Esophagus squamous epithelium (tissue), 5 donors: ENCODE data around the gene LMAN1L. TPM values are rescaled to one million over a fixed set of nuclear protein-coding genes. Genes with fewer than 3 reads are reported as not detected.

Source experiments
- DNase-seq: peaks from one replicate; lab custom pipeline; 2025; lab: John Stamatoyannopoulos, UW
- H3K27ac ChIP-seq, 4 donors: fragments of 200-600 bp; sonication (generic); one replicate each; pipeline ENCODE4 v1.5.1; 2016 to 2019; ENCODE audit warnings: mild to moderate bottlenecking in 1 of 4
- H3K27me3 ChIP-seq, 4 donors: fragments of 200-600 bp; sonication (generic); 1 replicate in 3 of 4; 2 replicates in 1 of 4; pipeline versions ENCODE4 v1.5.1 to v1.6.0; 2017 to 2021; ENCODE audit warnings: antibody characterized with exemption in 1 of 4
- H3K36me3 ChIP-seq, 3 donors: fragments of 200-600 bp; sonication (generic); one replicate each; pipeline ENCODE4 v1.5.1; 2016 to 2019
- H3K4me1 ChIP-seq, 3 donors: fragments of 200-600 bp; sonication (generic); one replicate each; pipeline ENCODE4 v1.5.1; 2017 to 2019
- H3K4me3 ChIP-seq, 4 donors: fragments of 200-600 bp; sonication (generic); 1 replicate in 3 of 4; 2 replicates in 1 of 4; pipeline ENCODE4 v1.5.1; 2016 to 2019; ENCODE audit warnings: mild to moderate bottlenecking in 2 of 4, moderate library complexity in 1 of 4
- H3K9me3 ChIP-seq, 3 donors: fragments of 200-600 bp; sonication (generic); one replicate each; pipeline ENCODE4 v1.5.1; 2016 to 2019
- POLR2A ChIP-seq, 4 donors: fragments of 450-650 bp; IDR thresholded peaks; one replicate each; pipeline ENCODE4 v1.6.1; 2017; ENCODE audit warnings: antibody characterized with exemption in 4 of 4, mild to moderate bottlenecking in 4 of 4, moderate library complexity in 3 of 4
- WGBS, 2 donors: methylation state at CpG; one replicate each; pipeline ENCODE4 v1.1.5; 2018; 5-methylcytosine and 5-hydroxymethylcytosine counted together
- intact Hi-C: fragments of 100-400 bp; cut with DNase I; formaldehyde crosslinking; loops from one replicate; pipeline ENCODE4 v1.15.0; 2022
- total RNA-seq, 4 donors: library from RNA; depleted of rRNA; stranded (reverse); fragments of >200 nt; gene quantifications; one replicate each; pipeline ENCODE4 v1.1.0, GENCODE V29; 2016
- TF ChIP-seq, protein P1 (sequence below), 6 experiments: fragments of 450-650 bp in 4 of 6; fragments of 200-600 bp in 2 of 6; sonication (generic) in 2 of 6; IDR thresholded peaks; one replicate each; pipeline ENCODE4 v1.5.1; 2016 to 2019; ENCODE audit warnings: antibody characterized with exemption in 6 of 6, mild to moderate bottlenecking in 4 of 6, moderate library complexity in 4 of 6
- donor health status: DM: yes; HTN: yes; CAD: no.

LMAN1L gene
- total RNA-seq, 4 donors from 2014 or later: 0.18 TPM; not detected in 3

- intact Hi-C loops: no loop called here
- Histone ChIP-seq H3K36me3 (no peaks in the 10 kb centered on the region), H3K4me3 (no peak overlapping the region), H3K27ac (peak overlapping the region in 3 of 4 donors; percentile 9 to 99 (median 95)), H3K27me3 (no peaks in the 10 kb centered on the region), H3K4me1 (peaks cover 32 to 92% (median 65%) of the 10 kb centered on the region in 3 donors), H3K9me3 (no peaks in the 10 kb centered on the region)
- no peak for DNase-seq
- 82 to 95% methylated on average over 3 to 5 of the region's 5 CpGs for WGBS, 2 donors
- TF ChIP-seq POLR2A (IDR thresholded peaks at IDR 0.05): no peak
- TF ChIP-seq, protein P1, sequence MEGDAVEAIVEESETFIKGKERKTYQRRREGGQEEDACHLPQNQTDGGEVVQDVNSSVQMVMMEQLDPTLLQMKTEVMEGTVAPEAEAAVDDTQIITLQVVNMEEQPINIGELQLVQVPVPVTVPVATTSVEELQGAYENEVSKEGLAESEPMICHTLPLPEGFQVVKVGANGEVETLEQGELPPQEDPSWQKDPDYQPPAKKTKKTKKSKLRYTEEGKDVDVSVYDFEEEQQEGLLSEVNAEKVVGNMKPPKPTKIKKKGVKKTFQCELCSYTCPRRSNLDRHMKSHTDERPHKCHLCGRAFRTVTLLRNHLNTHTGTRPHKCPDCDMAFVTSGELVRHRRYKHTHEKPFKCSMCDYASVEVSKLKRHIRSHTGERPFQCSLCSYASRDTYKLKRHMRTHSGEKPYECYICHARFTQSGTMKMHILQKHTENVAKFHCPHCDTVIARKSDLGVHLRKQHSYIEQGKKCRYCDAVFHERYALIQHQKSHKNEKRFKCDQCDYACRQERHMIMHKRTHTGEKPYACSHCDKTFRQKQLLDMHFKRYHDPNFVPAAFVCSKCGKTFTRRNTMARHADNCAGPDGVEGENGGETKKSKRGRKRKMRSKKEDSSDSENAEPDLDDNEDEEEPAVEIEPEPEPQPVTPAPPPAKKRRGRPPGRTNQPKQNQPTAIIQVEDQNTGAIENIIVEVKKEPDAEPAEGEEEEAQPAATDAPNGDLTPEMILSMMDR (IDR thresholded peaks at IDR 0.05): no peak
Measured at GRCh38 chr15:74778599-74778970, 34.0 kb upstream of the LMAN1L start.

GRCh38 chr15:74779162-74779648 lies 33.4 kb upstream of the LMAN1L start:
- H3K9me3 ChIP-seq: no peaks in the 10 kb centered on the region
- H3K27ac ChIP-seq: peak overlapping the region; percentile 12 to 99 (median 96)
- no peak for DNase-seq
- H3K4me1 ChIP-seq: peaks cover 38 to 92% (median 66%) of the 10 kb centered on the region in 3 donors
- TF ChIP-seq, protein P1 (IDR thresholded peaks at IDR 0.05): no peak
- TF ChIP-seq POLR2A (IDR thresholded peaks at IDR 0.05): no peak
- no peaks in the 10 kb centered on the region for H3K27me3 ChIP-seq
- H3K4me3 ChIP-seq: no peak overlapping the region
- no peaks in the 10 kb centered on the region for H3K36me3 ChIP-seq
- WGBS, 2 donors: 62 to 87% methylated on average over 7 of the region's 7 CpGs
- intact Hi-C loops: no loop called here

DNA sequence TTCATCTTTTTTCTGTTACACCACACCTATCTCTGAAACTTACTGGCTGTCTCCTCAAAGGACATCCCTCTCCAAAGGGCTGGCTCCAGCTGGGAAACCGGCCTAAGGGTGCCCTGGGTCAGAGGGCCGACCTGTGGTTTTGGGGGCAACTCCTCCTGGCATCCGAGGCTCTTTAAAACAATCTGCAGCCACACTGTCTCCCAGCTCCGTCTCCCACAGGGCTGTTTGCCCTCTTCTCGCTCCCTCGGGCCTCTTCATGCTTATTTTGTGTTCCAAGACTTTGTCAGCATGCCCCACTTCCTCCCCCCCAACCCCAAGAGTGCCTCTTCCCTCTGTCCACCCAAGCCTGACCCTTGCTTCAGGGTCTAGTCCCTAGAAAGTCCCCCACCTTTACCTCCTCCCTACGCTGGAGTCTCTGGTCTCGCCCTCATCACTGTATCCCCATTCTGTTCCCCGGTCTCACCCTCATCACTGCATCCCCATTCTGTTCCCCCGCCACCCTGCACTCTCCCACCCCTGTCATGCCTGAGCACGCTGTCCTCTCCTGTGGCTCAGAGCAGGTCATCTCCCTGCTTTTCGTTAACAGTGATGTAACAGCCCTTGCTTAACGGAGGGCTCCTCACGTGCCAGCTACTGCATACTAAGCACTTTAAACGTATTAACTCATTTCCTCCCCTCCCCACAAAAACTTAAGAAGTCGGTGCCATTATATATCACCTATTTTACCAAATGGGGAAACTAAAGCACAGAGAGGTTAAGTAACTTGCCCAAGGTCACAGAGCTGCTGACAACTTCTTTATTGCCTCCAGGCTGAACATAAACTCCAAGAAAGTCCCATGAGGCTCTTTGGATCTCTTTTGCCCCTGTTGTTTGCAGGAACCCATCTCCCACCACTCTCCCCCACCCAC lies 31.9 kb upstream of the LMAN1L start:
- TF ChIP-seq, protein P1 (IDR thresholded peaks at IDR 0.05): no peak
- peak in 1 of 4 donors; percentile 40 for TF ChIP-seq POLR2A (IDR thresholded peaks at IDR 0.05)
- WGBS, 2 donors: 34 to 38% methylated on average over 16 of the region's 16 CpGs
- DNase-seq: no peak
- peak overlapping the region; percentile 79 to 96 (median 82) for H3K4me3 ChIP-seq
- peaks cover 54 to 92% (median 70%) of the 10 kb centered on the region in 3 donors for H3K4me1 ChIP-seq
- no peaks in the 10 kb centered on the region for H3K36me3 ChIP-seq
- peak overlapping the region; percentile 95 to 99 (median 96) for H3K27ac ChIP-seq
- intact Hi-C loops: no loop called here
- H3K27me3 ChIP-seq: no peaks in the 10 kb centered on the region
- no peaks in the 10 kb centered on the region for H3K9me3 ChIP-seq

DNA sequence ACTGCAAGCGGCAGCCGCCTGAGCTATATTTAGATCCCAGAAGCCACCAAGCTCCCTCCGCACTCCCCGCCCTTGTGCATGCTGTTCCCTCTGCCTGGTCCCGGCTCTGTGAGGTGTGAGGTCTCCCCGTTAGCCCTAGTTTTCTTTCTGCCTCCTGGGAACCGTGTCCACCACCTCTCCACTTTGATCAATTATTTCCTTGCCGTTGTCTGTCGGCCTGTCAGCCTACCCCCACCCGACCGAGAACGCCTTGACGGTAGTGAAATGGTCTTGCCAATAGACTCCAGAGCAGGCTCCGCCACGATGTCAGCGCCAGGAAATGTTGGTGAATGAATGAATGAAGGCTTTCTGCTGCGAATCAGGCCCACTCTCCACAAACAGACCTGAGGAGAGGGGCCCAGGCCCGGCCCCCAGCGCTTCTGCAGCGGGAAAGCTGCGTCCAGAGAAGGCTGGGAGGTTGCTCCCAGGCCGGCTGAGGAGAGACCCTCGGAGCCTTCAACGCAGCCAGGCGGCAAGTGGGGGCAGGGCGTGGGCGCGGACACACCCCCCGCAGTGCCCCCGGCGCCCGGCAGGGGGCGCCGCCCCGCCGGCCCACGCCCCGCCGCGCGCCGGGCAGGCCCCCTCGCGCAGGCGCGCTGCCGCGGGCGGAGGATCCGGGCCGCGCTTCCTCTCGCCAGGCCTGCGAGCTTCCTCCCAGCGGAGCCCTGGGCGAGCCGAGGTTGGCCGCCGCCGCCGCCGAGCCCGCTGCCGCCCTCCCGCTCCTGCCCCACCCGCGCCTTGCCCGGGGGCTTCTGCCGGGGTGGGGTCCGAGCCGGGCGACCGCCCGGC lies 31.0 kb upstream of the LMAN1L start, which contains the start of gene CSK:
TSS of gene CSK (plus strand) at position 650 of the 828 bp plus-strand sequence. CDS start 16,218 bp downstream, outside the sequence.
- no peaks in the 10 kb centered on the region for H3K36me3 ChIP-seq
- H3K27me3 ChIP-seq: no peaks in the 10 kb centered on the region
- peak within 1 kb of the TSS; percentile 79 to 96 (median 82) for H3K4me3 ChIP-seq
- WGBS, 2 donors: 1 to 4% methylated on average over 9 to 13 of the region's 74 CpGs
- H3K9me3 ChIP-seq: no peaks in the 10 kb centered on the region
- intact Hi-C loops: no loop called here
- peaks cover 57 to 92% (median 77%) of the 10 kb centered on the region in 3 donors for H3K4me1 ChIP-seq
- peak within 1 kb of the TSS; percentile 95 to 99 (median 96) for H3K27ac ChIP-seq
- DNase-seq: no peak
- TF ChIP-seq POLR2A (IDR thresholded peaks at IDR 0.05): peak in 2 of 4 donors; percentile 61 to 68
- TF ChIP-seq, protein P1 (IDR thresholded peaks at IDR 0.05): peak; percentile 41 to 84 (median 72)
